DND-41 (cell line): Measurements from ENCODE around the gene CYBA.

Experiments used
- ATAC-seq: fragments of 200-7000 bp; cut with Tn5 transposase; 3 replicates; pipeline ENCODE4 v1.9.1; 2021; ENCODE audit warnings: low read depth; ENCODE audit not compliant: insufficient read depth
- DNase-seq: peaks from one replicate; pipeline ENCODE4 v3.0.0-alpha.2; 2020
- H2AFZ ChIP-seq: 2 replicates; pipeline ENCODE4 v1.6.0; 2012; ENCODE audit warnings: low read depth, low read length
- H3K27ac ChIP-seq: 2 replicates; pipeline ENCODE4 v1.5.1; 2012; ENCODE audit warnings: low read length, inconsistent platforms
- H3K27me3 ChIP-seq: fragments of 200-600 bp; sonication (generic); 2 replicates; pipeline ENCODE4 v1.6.0; 2012; ENCODE audit warnings: low read length, mild to moderate bottlenecking, inconsistent platforms; ENCODE audit not compliant: insufficient read depth, poor library complexity
- H3K36me3 ChIP-seq: 2 replicates; pipeline ENCODE4 v1.5.1; 2012; ENCODE audit warnings: low read length, inconsistent platforms; ENCODE audit not compliant: insufficient read depth
- H3K4me1 ChIP-seq: 2 replicates; pipeline ENCODE4 v1.5.1; 2012; ENCODE audit warnings: mild to moderate bottlenecking, low read length; ENCODE audit not compliant: insufficient read depth
- H3K4me2 ChIP-seq: 2 replicates; pipeline ENCODE4 v1.6.0; 2012; ENCODE audit warnings: mild to moderate bottlenecking, moderate library complexity, low read length, inconsistent platforms; ENCODE audit not compliant: insufficient read depth
- H3K4me3 ChIP-seq, 2 experiments: fragments of 200-600 bp in 1 of 2; shearing (Covaris generic) in 1 of 2; 2 replicates each; pipeline ENCODE4 v1.5.1; 2012 to 2016; ENCODE audit warnings: inconsistent platforms in 2 of 2, low read length in 2 of 2, mild to moderate bottlenecking in 2 of 2, low read depth in 1 of 2, moderate library complexity in 1 of 2
- H3K79me2 ChIP-seq: 2 replicates; pipeline ENCODE4 v1.6.0; 2012; ENCODE audit warnings: low read length, inconsistent platforms; ENCODE audit not compliant: insufficient read depth
- H3K9ac ChIP-seq: 2 replicates; pipeline ENCODE4 v1.6.0; 2012; ENCODE audit warnings: low read depth, mild to moderate bottlenecking, inconsistent platforms, low read length, moderate library complexity
- H3K9me3 ChIP-seq: 2 replicates; pipeline ENCODE4 v1.5.1; 2012; ENCODE audit warnings: low read length, moderate library complexity, mild to moderate bottlenecking, inconsistent platforms; ENCODE audit not compliant: insufficient read depth, severe bottlenecking
- H4K20me1 ChIP-seq: 2 replicates; pipeline ENCODE4 v1.6.0; 2012; ENCODE audit warnings: low read length; ENCODE audit not compliant: insufficient read depth
- CTCF ChIP-seq: IDR thresholded peaks from 2 replicates; pipeline ENCODE4 v1.5.1; 2012; ENCODE audit warnings: borderline replicate concordance, low read length, moderate library complexity, mild to moderate bottlenecking; ENCODE audit not compliant: poor library complexity, severe bottlenecking; ENCODE audit errors: extremely low read depth
- EZH2 ChIP-seq: IDR thresholded peaks from 3 replicates; pipeline ENCODE4 v1.6.1; 2012; ENCODE audit warnings: borderline replicate concordance, low read depth, mild to moderate bottlenecking, moderate library complexity, low read length, inconsistent platforms; ENCODE audit not compliant: severe bottlenecking

CYBA gene

GRCh38 chr16:88685156-88686061 lies 34.6 kb upstream of the CYBA start:
- Histone ChIP-seq H2AFZ (no peak overlapping the region), H3K9ac (peak overlapping the region; percentile 30; the same call in 1 of the 2 replicates), H3K4me2 (peak overlapping the region; percentile 68), H3K79me2 (no peaks in the 10 kb centered on the region), H3K4me3 (peak overlapping the region in 1 of 2 experiments; percentile 50; a peak in 3 of 4 replicates), H3K27ac (no peak overlapping the region), H3K27me3 (peaks cover 20% of the 10 kb centered on the region), H3K36me3 (no peaks in the 10 kb centered on the region), H3K4me1 (peaks cover 15% of the 10 kb centered on the region), H4K20me1 (peaks cover 24% of the 10 kb centered on the region), H3K9me3 (no peaks in the 10 kb centered on the region)
- DNase-seq = peak; percentile 31
- no peak for ATAC-seq
- no peak for TF ChIP-seq EZH2
- peak; percentile 59 for TF ChIP-seq CTCF

- Histone ChIP-seq H4K20me1 (peaks cover 24% of the 10 kb centered on the region), H3K27me3 (peaks cover 20% of the 10 kb centered on the region), H3K4me2 (no peak overlapping the region), H3K4me1 (peaks cover 15% of the 10 kb centered on the region), H3K9me3 (no peaks in the 10 kb centered on the region), H2AFZ (no peak overlapping the region), H3K9ac (no peak overlapping the region), H3K27ac (no peak overlapping the region), H3K79me2 (no peaks in the 10 kb centered on the region), H3K36me3 (no peaks in the 10 kb centered on the region), H3K4me3 (no peak overlapping the region)
- no peak for ATAC-seq
- DNase-seq = no peak
- TF ChIP-seq CTCF = no peak
- TF ChIP-seq EZH2 = no peak
These were observed 33.8 kb upstream of the CYBA start for GRCh38 chr16:88684569-88685155.

- Histone ChIP-seq H3K4me1 (peaks cover 15% of the 10 kb centered on the region), H3K79me2 (no peaks in the 10 kb centered on the region), H2AFZ (no peak overlapping the region), H3K9ac (no peak overlapping the region), H3K36me3 (no peaks in the 10 kb centered on the region), H3K27me3 (peaks cover 18% of the 10 kb centered on the region), H3K4me3 (no peak overlapping the region), H4K20me1 (peaks cover 27% of the 10 kb centered on the region), H3K4me2 (no peak overlapping the region), H3K27ac (no peak overlapping the region), H3K9me3 (no peaks in the 10 kb centered on the region)
- no peak for TF ChIP-seq CTCF
- no peak for TF ChIP-seq EZH2
- DNase-seq (peak; percentile 31), ATAC-seq (no peak)
These were observed 31.0 kb upstream of the CYBA start for GRCh38 chr16:88681709-88682451.
